PFSK-1 (cell line): Measurements from ENCODE around the gene SALL3.

Source experiments
- POLR2AphosphoS5 ChIP-seq: IDR thresholded peaks from 2 replicates; pipeline ENCODE4 v1.6.1; 2012; ENCODE audit warnings: low read depth, mild to moderate bottlenecking, control low read depth, low read length, moderate library complexity
- SIN3A ChIP-seq: IDR thresholded peaks from 2 replicates; pipeline ENCODE4 v1.6.1; 2012; ENCODE audit warnings: mild to moderate bottlenecking, low read length, moderate library complexity, borderline replicate concordance; ENCODE audit not compliant: insufficient read depth
- TAF1 ChIP-seq: IDR thresholded peaks from 2 replicates; pipeline ENCODE4 v1.6.1; 2012; ENCODE audit warnings: low read length, control low read depth, borderline replicate concordance; ENCODE audit not compliant: insufficient read depth
- TF ChIP-seq, protein P1 (sequence below), 2 experiments: IDR thresholded peaks; 2 replicates each; pipeline versions ENCODE4 v1.6.1 to v1.8.0; 2011 to 2012; ENCODE audit warnings: low read depth in 2 of 2, low read length in 2 of 2, control low read depth in 1 of 2, inconsistent platforms in 1 of 2, mild to moderate bottlenecking in 1 of 2, moderate library complexity in 1 of 2; ENCODE audit not compliant: insufficient read depth in 1 of 2

DNA sequence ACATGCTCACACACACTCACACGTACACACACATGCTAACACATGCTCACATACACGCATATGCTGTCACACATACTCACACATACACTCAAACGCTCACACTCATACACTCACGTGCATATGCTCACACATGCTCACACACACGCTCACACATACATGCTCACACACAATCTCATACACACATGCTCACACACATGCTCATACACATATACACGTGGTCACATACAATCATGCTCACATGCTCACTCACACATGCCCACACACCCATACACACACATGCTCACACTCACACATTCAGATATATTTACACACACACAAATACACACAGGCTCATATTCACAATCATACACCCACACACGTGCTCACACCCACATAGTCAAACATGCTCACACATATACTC lies 17.5 kb upstream of the SALL3 start:
- TF ChIP-seq SIN3A: no peak
- TF ChIP-seq POLR2AphosphoS5: no peak
- TF ChIP-seq, protein P1, sequence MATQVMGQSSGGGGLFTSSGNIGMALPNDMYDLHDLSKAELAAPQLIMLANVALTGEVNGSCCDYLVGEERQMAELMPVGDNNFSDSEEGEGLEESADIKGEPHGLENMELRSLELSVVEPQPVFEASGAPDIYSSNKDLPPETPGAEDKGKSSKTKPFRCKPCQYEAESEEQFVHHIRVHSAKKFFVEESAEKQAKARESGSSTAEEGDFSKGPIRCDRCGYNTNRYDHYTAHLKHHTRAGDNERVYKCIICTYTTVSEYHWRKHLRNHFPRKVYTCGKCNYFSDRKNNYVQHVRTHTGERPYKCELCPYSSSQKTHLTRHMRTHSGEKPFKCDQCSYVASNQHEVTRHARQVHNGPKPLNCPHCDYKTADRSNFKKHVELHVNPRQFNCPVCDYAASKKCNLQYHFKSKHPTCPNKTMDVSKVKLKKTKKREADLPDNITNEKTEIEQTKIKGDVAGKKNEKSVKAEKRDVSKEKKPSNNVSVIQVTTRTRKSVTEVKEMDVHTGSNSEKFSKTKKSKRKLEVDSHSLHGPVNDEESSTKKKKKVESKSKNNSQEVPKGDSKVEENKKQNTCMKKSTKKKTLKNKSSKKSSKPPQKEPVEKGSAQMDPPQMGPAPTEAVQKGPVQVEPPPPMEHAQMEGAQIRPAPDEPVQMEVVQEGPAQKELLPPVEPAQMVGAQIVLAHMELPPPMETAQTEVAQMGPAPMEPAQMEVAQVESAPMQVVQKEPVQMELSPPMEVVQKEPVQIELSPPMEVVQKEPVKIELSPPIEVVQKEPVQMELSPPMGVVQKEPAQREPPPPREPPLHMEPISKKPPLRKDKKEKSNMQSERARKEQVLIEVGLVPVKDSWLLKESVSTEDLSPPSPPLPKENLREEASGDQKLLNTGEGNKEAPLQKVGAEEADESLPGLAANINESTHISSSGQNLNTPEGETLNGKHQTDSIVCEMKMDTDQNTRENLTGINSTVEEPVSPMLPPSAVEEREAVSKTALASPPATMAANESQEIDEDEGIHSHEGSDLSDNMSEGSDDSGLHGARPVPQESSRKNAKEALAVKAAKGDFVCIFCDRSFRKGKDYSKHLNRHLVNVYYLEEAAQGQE (IDR thresholded peaks at IDR 0.05; ENCODE audit: insufficient read depth in 1 of 2, low read depth in 2 of 2, low read length in 2 of 2): no peak
- TF ChIP-seq TAF1: no peak
